ES-I3 (cell line): Measurements from ENCODE around the gene TATDN3.

ENCODE experiments used
- H3K36me3 ChIP-seq: 2 replicates; pipeline ENCODE4 v1.6.1; 2013; ENCODE audit warnings: mild to moderate bottlenecking, low read length, control low read depth, moderate library complexity; ENCODE audit not compliant: insufficient read depth
- H3K4me1 ChIP-seq: 2 replicates; pipeline ENCODE4 v1.6.1; 2013; ENCODE audit warnings: mild to moderate bottlenecking, control low read depth, low read length; ENCODE audit not compliant: insufficient read depth
- H3K9ac ChIP-seq: 2 replicates; pipeline ENCODE4 v1.6.1; 2013; ENCODE audit warnings: low read depth, mild to moderate bottlenecking, low read length, moderate library complexity
- H3K9me3 ChIP-seq: 2 replicates; pipeline ENCODE4 v1.6.1; 2013; ENCODE audit warnings: mild to moderate bottlenecking, low read length, moderate library complexity; ENCODE audit not compliant: control insufficient read depth, insufficient read depth

The TATDN3 gene

GRCh38 chr1:212864201-212864600 lies 72.5 kb downstream of the TATDN3 start:
- no peaks in the 10 kb centered on the region for H3K4me1 ChIP-seq
- peak overlapping the region; percentile 3; the same call in 1 of the 2 replicates for H3K9ac ChIP-seq
- H3K9me3 ChIP-seq: 0 out of 2 replicates have a peak, but pooled peaks cover 3% of the 10 kb centered on the region
- H3K36me3 ChIP-seq: peaks cover 26% of the 10 kb centered on the region
